Measurements from ENCODE around the gene ADGRL4.
"Not testable (repeated sequence)": the region's sequence is repeated elsewhere in the genome, so short reads cannot be mapped to it uniquely, and the experiment has no call there.

The ADGRL4 gene

GRCh38 chr1:78918157-78918556 is 88.4 kb downstream of the ADGRL4 start:
- DNase-seq (ENCODE audit: low spot score) = no peak

- no peak for DNase-seq (ENCODE audit: low spot score)
These were observed 89.5 kb downstream of the ADGRL4 start for GRCh38 chr1:78916986-78917385.

GRCh38 chr1:78913950-78914349 is 92.6 kb downstream of the ADGRL4 start:
- DNase-seq (ENCODE audit: low spot score) = no peak

GRCh38 chr1:78911956-78912880 is 94.3 kb downstream of the ADGRL4 start:
- DNase-seq (ENCODE audit: low spot score) = no peak

- no peak for DNase-seq (ENCODE audit: low spot score)
These were observed 103.9 kb downstream of the ADGRL4 start for GRCh38 chr1:78902641-78903040.

- DNase-seq (ENCODE audit: low spot score) = no peak
These were observed 111.7 kb downstream of the ADGRL4 start for GRCh38 chr1:78894811-78895210.

GRCh38 chr1:78892260-78892840 is 114.2 kb downstream of the ADGRL4 start:
- no peak for DNase-seq (ENCODE audit: low spot score)

GRCh38 chr1:78887458-78887857 is 119.1 kb downstream of the ADGRL4 start:
- DNase-seq (ENCODE audit: low spot score) = no peak

GRCh38 chr1:78884685-78885452 is 121.7 kb downstream of the ADGRL4 start:
- no peak for DNase-seq (ENCODE audit: low spot score)

- no peak for DNase-seq (ENCODE audit: low spot score)
These were observed 126.3 kb downstream of the ADGRL4 start for GRCh38 chr1:78880223-78880622.

GRCh38 chr1:78875986-78876385 is 130.5 kb downstream of the ADGRL4 start:
- DNase-seq (ENCODE audit: low spot score) = not testable (repeated sequence)

GRCh38 chr1:78872801-78873200 is 133.7 kb downstream of the ADGRL4 start:
- not testable (repeated sequence) for DNase-seq (ENCODE audit: low spot score)

GRCh38 chr1:78871249-78871648 is 135.3 kb downstream of the ADGRL4 start:
- DNase-seq (ENCODE audit: low spot score) = no peak

GRCh38 chr1:78869136-78869535 is 137.4 kb downstream of the ADGRL4 start:
- no peak for DNase-seq (ENCODE audit: low spot score)

- no peak for DNase-seq (ENCODE audit: low spot score)
These were observed 142.4 kb downstream of the ADGRL4 start for GRCh38 chr1:78864175-78864574.

GRCh38 chr1:78856096-78856495 is 150.4 kb downstream of the ADGRL4 start:
- no peak for DNase-seq (ENCODE audit: low spot score)

- DNase-seq (ENCODE audit: low spot score) = no peak
These were observed 151.3 kb downstream of the ADGRL4 start for GRCh38 chr1:78855258-78855657.

- no peak for DNase-seq (ENCODE audit: low spot score)
These were observed 152.0 kb downstream of the ADGRL4 start for GRCh38 chr1:78854556-78854955.

GRCh38 chr1:78843546-78843945 is 163.0 kb downstream of the ADGRL4 start:
- DNase-seq (ENCODE audit: low spot score) = no peak

- DNase-seq (ENCODE audit: low spot score) = no peak
These were observed 163.4 kb downstream of the ADGRL4 start for GRCh38 chr1:78843111-78843510.

- no peak for DNase-seq (ENCODE audit: low spot score)
These were observed 165.9 kb downstream of the ADGRL4 start for GRCh38 chr1:78840453-78841271.

All from CD4-positive, alpha-beta T cell treated with Interleukin-2 at 100 ng/mL for 4 hours (primary cell).